Measurements from ENCODE around the gene RILPL1. TPM values are rescaled to one million over a fixed set of nuclear protein-coding genes. Genes with fewer than 3 reads are reported as not detected.

Gene RILPL1
- 10 to 100 TPM in 3 of 4 donors, 1 to 10 TPM in 1; 7.3 to 24.7 (median 12.0) TPM for total RNA-seq

- TF ChIP-seq, protein P1, sequence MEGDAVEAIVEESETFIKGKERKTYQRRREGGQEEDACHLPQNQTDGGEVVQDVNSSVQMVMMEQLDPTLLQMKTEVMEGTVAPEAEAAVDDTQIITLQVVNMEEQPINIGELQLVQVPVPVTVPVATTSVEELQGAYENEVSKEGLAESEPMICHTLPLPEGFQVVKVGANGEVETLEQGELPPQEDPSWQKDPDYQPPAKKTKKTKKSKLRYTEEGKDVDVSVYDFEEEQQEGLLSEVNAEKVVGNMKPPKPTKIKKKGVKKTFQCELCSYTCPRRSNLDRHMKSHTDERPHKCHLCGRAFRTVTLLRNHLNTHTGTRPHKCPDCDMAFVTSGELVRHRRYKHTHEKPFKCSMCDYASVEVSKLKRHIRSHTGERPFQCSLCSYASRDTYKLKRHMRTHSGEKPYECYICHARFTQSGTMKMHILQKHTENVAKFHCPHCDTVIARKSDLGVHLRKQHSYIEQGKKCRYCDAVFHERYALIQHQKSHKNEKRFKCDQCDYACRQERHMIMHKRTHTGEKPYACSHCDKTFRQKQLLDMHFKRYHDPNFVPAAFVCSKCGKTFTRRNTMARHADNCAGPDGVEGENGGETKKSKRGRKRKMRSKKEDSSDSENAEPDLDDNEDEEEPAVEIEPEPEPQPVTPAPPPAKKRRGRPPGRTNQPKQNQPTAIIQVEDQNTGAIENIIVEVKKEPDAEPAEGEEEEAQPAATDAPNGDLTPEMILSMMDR (IDR thresholded peaks at IDR 0.05; ENCODE audit: low read depth) = no peak
Measured at GRCh38 chr12:123533672-123534643, at the start of gene RILPL1. Gene RILPL1 (minus strand): TSS chr12:123533719. CDS start chr12:123533482, 237 bp downstream.

- TF ChIP-seq, protein P1 (IDR thresholded peaks at IDR 0.05; ENCODE audit: low read depth) = no peak
Measured at GRCh38 chr12:123580772-123581171, 47.3 kb upstream of the RILPL1 start.

- TF ChIP-seq, protein P1 (IDR thresholded peaks at IDR 0.05; ENCODE audit: low read depth) = no peak
Measured at GRCh38 chr12:123578243-123578642, 44.7 kb upstream of the RILPL1 start.

- TF ChIP-seq, protein P1 (IDR thresholded peaks at IDR 0.05; ENCODE audit: low read depth) = no peak
Measured at GRCh38 chr12:123576611-123577010, 43.1 kb upstream of the RILPL1 start.

GRCh38 chr12:123573870-123574269 is 40.4 kb upstream of the RILPL1 start:
- TF ChIP-seq, protein P1 (IDR thresholded peaks at IDR 0.05; ENCODE audit: low read depth) = no peak

DNA sequence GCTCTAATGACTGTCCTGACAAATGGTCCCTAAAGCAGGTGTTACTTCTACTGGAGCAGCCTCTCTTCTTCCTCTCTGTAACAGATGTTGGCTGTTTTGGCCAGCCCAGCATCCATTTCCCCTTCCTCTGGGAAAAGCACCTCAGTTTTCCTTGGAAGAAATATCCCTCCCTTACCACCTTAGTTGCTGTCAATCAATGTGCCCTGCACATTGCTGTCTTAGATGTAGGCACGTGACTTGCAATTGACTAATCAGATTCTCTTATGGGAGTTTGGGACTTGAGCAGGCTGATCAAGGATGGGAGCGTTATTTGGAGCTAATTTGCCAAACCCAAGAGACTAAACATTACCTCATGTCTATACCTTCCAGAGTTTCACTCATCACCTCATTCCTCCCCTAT is 38.9 kb upstream of the RILPL1 start:
- TF ChIP-seq, protein P1 (IDR thresholded peaks at IDR 0.05; ENCODE audit: low read depth) = no peak

- TF ChIP-seq, protein P1 (IDR thresholded peaks at IDR 0.05; ENCODE audit: low read depth) = no peak
Measured at GRCh38 chr12:123571343-123571813, 37.9 kb upstream of the RILPL1 start.

Data from subcutaneous adipose tissue (tissue), 4 donors.